GM12872 (cell line): ENCODE data around the gene MAPK8.

ENCODE experiments used
- TF ChIP-seq, protein P1 (sequence below): IDR thresholded peaks from 3 replicates; pipeline ENCODE4 v1.5.1; 2011; ENCODE audit warnings: low read depth, mild to moderate bottlenecking, low read length, moderate library complexity; ENCODE audit not compliant: insufficient read depth

MAPK8 gene

DNA sequence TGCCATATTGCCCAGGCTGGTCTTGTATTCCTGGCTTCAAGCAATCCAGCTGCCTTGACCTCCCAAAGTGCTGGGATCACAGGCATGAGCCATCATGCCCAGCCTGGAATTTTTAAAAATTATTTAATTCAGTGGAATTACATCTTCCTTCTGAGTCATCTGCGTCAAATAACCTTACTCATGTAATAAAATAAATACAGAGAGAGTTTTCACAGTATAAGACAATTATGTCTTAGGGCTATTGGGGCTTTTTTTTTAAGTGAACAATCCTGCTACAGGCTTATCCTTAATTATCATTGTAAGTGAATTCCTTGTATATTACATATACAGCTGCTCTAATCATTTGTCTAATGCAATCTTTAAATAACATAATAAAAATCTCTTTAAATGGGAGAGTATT lies 108.3 kb downstream of the MAPK8 start:
- TF ChIP-seq, protein P1, sequence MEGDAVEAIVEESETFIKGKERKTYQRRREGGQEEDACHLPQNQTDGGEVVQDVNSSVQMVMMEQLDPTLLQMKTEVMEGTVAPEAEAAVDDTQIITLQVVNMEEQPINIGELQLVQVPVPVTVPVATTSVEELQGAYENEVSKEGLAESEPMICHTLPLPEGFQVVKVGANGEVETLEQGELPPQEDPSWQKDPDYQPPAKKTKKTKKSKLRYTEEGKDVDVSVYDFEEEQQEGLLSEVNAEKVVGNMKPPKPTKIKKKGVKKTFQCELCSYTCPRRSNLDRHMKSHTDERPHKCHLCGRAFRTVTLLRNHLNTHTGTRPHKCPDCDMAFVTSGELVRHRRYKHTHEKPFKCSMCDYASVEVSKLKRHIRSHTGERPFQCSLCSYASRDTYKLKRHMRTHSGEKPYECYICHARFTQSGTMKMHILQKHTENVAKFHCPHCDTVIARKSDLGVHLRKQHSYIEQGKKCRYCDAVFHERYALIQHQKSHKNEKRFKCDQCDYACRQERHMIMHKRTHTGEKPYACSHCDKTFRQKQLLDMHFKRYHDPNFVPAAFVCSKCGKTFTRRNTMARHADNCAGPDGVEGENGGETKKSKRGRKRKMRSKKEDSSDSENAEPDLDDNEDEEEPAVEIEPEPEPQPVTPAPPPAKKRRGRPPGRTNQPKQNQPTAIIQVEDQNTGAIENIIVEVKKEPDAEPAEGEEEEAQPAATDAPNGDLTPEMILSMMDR = no peak

DNA sequence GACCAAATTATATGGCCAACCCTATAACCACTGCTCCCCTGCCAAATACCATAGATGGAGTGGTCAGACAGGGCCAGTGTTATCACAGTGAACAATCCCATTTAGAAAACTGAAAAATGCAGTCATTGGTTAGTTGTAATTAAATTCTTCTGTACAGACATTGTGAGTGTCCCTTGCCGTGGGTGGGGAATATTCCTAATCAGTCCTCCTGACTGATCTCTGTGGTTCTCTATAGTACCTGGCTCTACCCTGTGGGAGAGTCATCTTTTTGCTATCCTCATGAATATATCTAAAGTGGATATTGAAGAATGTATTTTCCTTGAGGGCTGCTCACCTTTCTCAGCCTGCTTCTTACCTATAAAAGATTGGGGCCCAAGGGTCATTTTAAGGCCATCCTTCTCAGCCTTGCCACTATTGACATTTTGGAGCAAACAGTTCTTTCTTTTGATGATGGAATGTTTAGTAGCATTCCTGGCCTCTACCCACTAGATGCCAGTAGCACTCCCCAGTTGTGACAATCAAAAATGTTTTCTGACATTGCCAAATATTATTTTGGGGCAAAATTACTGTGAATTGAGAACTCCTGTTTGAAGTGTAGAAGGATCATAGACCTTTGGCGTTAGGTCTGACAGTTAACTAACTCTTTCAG lies 110.2 kb downstream of the MAPK8 start:
- TF ChIP-seq, protein P1 = no peak

DNA sequence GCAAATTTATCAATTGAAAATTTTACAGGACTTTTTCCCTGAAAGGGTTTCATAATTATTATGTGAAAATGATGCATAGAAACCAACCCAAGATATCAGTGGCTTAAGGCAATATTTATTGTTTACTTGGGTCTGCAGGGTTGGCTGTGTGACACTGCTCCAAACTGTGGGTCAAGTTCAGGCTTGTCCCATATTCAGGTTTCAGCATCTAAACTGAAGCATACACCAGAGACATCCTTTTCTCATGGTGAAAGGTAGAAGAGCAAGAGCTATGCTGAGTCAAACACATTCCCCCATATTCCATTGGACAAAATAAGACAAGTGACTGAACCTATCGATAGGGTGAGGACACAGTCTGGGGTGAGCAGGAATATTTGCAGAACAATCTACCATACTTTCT lies 110.9 kb downstream of the MAPK8 start:
- TF ChIP-seq, protein P1 = no peak

DNA sequence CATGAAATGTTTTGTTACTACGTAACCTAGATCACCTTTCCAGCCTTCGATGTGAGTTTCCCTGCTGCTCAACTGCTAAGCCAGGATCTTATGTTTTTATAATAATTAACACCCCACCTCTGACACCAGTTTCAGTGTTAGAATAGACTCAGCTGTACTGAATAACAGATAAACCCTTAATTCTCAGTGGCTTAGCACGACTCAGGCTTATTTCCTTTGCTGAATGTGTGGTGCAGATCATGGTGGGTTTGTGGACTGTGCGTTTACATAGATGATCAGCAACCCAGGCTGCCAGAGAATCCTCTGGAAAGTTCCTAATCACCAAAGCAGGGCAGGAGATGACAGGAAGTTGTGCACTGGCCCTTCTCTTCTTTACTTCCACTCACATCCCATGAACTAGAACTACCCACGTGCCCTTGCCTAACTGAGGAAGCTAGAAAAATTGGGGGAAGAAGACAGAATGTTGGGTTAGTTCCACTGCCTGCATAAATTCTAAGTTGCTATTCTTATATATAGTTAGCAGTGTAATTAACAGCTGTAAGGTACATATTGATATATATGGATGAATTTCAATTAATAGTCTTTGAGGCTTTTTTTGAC lies 111.8 kb downstream of the MAPK8 start:
- TF ChIP-seq, protein P1 = no peak

DNA sequence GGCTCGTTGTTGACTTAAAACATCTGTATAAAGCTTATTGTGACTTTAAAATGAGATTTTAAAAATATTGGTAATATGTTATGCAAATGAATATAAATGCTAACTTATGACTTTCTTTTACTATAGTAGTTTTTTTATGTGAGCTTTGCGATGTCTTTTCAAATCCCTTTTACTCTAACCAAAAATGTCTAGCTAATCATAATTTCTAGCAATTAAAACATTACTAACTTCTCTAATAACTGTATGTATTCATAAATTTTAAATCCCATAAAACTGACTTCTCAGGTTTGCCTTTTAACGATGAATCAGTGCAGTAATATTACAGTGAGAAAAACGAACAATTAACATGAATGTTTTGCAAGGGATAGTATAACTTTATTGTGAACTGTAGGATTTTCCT lies 113.2 kb downstream of the MAPK8 start:
- TF ChIP-seq, protein P1 = no peak

DNA sequence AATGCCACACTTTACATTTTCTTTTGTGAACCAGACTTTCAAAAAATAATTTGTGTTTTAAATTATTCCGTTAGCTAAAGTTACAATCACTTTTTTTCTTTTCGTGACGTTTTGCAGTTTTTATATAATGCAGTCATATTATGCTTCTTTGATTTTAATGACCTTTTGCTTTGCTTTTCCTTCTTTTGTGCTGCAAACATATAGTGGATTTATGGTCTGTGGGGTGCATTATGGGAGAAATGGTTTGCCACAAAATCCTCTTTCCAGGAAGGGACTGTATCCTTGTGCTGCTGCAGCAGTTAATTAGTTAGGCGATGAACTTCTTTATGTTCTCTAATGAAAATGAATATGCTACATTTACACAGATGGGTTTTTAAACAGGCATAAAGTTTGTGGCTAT lies 117.4 kb downstream of the MAPK8 start:
- TF ChIP-seq, protein P1 = no peak

DNA sequence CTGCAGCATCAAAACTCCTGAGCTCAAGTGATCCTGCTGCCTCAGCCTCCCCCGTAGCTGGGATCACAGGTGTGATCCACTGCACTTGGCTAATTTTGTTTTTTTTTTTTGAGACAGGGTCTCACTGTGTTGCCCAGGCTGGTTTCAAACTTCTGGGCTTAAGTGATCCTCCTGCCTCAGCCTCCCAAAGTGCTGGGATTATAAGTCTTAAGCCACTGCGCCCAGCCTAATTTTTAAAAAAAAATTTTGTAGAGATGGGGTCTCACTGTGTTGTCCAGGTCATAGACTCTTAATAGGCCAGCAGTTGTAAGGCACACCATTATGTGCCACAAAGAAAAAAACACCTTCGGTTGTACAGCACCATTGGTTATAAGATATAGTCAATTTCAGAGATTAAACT lies 122.4 kb downstream of the MAPK8 start:
- TF ChIP-seq, protein P1 = no peak

DNA sequence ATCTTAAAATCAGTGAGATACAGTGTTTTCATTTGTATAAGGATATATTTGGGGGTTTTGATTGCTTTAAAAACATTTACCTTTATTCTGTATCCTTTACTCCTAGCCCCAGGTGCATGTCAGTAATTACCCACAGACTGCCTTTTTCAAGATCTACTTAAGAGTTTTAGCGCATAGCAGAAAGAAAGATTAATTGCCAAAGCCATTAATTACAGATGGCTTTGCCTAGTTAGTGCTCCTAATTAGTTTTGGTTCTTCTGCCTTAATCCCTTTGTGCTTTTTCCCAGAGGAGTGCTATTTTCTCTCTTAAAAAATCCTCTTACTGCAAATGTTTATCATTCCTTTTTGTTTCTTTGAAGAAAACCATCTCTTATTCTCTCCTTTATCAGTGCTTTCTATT lies 122.8 kb downstream of the MAPK8 start:
- TF ChIP-seq, protein P1 = no peak
